Neural progenitor cell (in vitro differentiated cells): Measurements from ENCODE around the gene TOMM40L. TPM values are rescaled to one million over a fixed set of nuclear protein-coding genes. Genes with fewer than 3 reads are reported as not detected.

Experiments
- DNase-seq: peaks from one replicate; pipeline ENCODE4 v3.0.0-alpha.2; 2016; ENCODE audit warnings: low spot score
- H2AFZ ChIP-seq: fragments of 200-600 bp; sonication (generic); replicated peaks from 2 replicates; pipeline ENCODE4 v1.6.1; 2016; ENCODE audit warnings: antibody characterized with exemption
- H3F3A ChIP-seq: fragments of 200-600 bp; sonication (generic); 2 replicates; pipeline ENCODE4 v1.6.1; 2016; ENCODE audit warnings: antibody characterized with exemption, low read depth
- H3K27ac ChIP-seq: fragments of 200-600 bp; sonication (generic); 2 replicates; pipeline ENCODE4 v1.5.1; 2016; ENCODE audit warnings: mild to moderate bottlenecking
- H3K27me3 ChIP-seq: fragments of 200-600 bp; sonication (generic); 2 replicates; pipeline ENCODE4 v1.6.1; 2016; ENCODE audit warnings: mild to moderate bottlenecking, moderate library complexity
- H3K36me3 ChIP-seq: fragments of 200-600 bp; sonication (generic); 2 replicates; pipeline ENCODE4 v1.5.1; 2016
- H3K4me1 ChIP-seq: fragments of 200-600 bp; sonication (generic); 2 replicates; pipeline ENCODE4 v1.6.1; 2016; ENCODE audit warnings: mixed run types
- H3K4me2 ChIP-seq: fragments of 200-600 bp; sonication (generic); 2 replicates; pipeline ENCODE4 v1.6.1; 2016
- H3K4me3 ChIP-seq: fragments of 200-600 bp; sonication (generic); 2 replicates; pipeline ENCODE4 v1.5.1; 2016
- H3K79me2 ChIP-seq: fragments of 200-600 bp; sonication (generic); 2 replicates; pipeline ENCODE4 v1.6.1; 2016; ENCODE audit warnings: low read depth
- H3K9ac ChIP-seq: fragments of 200-600 bp; sonication (generic); 2 replicates; pipeline ENCODE4 v1.6.1; 2016
- H3K9me3 ChIP-seq: fragments of 200-600 bp; sonication (generic); 2 replicates; pipeline ENCODE4 v1.5.1; 2016; ENCODE audit warnings: low read depth
- H4K20me1 ChIP-seq: fragments of 200-600 bp; sonication (generic); 2 replicates; pipeline ENCODE4 v1.6.1; 2016; ENCODE audit warnings: low read depth
- H3K27ac Mint-ChIP-seq: 3 replicates; pipeline ENCODE4 v1.8.0; 2021; ENCODE audit warnings: mixed read lengths
- H3K27me3 Mint-ChIP-seq: 2 replicates; pipeline ENCODE4 v1.8.0; 2022; ENCODE audit warnings: low read depth, mild to moderate bottlenecking, inconsistent platforms, moderate library complexity, mixed read lengths; ENCODE audit not compliant: insufficient read depth
- H3K36me3 Mint-ChIP-seq: 3 replicates; pipeline ENCODE4 v1.8.0; 2021; ENCODE audit warnings: mixed read lengths
- H3K4me1 Mint-ChIP-seq: 3 replicates; pipeline ENCODE4 v1.8.0; 2021; ENCODE audit warnings: mixed read lengths
- H3K4me3 Mint-ChIP-seq: 3 replicates; pipeline ENCODE4 v1.8.0; 2021; ENCODE audit warnings: mild to moderate bottlenecking, moderate library complexity, mixed read lengths
- H3K9me3 Mint-ChIP-seq: 3 replicates; pipeline ENCODE4 v1.8.0; 2020; ENCODE audit warnings: mixed read lengths
- CTCF ChIP-seq: fragments of 200-600 bp; sonication (generic); IDR thresholded peaks from 2 replicates; pipeline ENCODE4 v1.5.1; 2017; ENCODE audit warnings: antibody characterized with exemption, mild to moderate bottlenecking
- EZH2 ChIP-seq: fragments of 200-600 bp; sonication (generic); IDR thresholded peaks from 2 replicates; pipeline ENCODE4 v1.6.1; 2017; ENCODE audit warnings: antibody characterized with exemption, mild to moderate bottlenecking, moderate library complexity
- EZH2phosphoT487 ChIP-seq: fragments of 200-600 bp; sonication (generic); IDR thresholded peaks from 2 replicates; pipeline ENCODE4 v1.6.1; 2017; ENCODE audit warnings: antibody characterized with exemption
- total RNA-seq: library from RNA; depleted of rRNA; stranded (reverse); fragments of >200 nt; gene quantifications from 2 replicates; pipeline ENCODE4 v1.2.3, GENCODE V29; 2015; ENCODE audit warnings: low replicate concordance

TOMM40L gene
- total RNA-seq, 1 donor from 2014 or later: 7.2 TPM

GRCh38 chr1:161229896-161230295, 4.0 kb downstream of the TOMM40L start:
- Mint-ChIP-seq H3K4me3 (no peak overlapping the region), H3K9me3 (no peaks in the 10 kb centered on the region), H3K27me3 (peaks cover 2% of the 10 kb centered on the region), H3K27ac (no peak overlapping the region), H3K4me1 (peaks cover 21% of the 10 kb centered on the region), H3K36me3 (no peaks in the 10 kb centered on the region)
- no peak overlapping the region for H3K9ac ChIP-seq
- H3F3A ChIP-seq: peaks cover 12% of the 10 kb centered on the region
- H3K4me2 ChIP-seq: no peak overlapping the region
- no peaks in the 10 kb centered on the region for H4K20me1 ChIP-seq
- no peaks in the 10 kb centered on the region for H3K79me2 ChIP-seq
- H3K36me3 ChIP-seq: no peaks in the 10 kb centered on the region
- H3K4me3 ChIP-seq: no peak overlapping the region
- H2AFZ ChIP-seq: no peak overlapping the region
- TF ChIP-seq CTCF (peak; percentile 30), EZH2phosphoT487 (no peak), EZH2 (no peak)
- no peaks in the 10 kb centered on the region for H3K9me3 ChIP-seq
- H3K4me1 ChIP-seq: peaks cover 9% of the 10 kb centered on the region
- no peak overlapping the region for H3K27ac ChIP-seq
- H3K27me3 ChIP-seq: no peaks in the 10 kb centered on the region
- peak; percentile 39 for DNase-seq

GRCh38 chr1:161230762-161231161, 4.9 kb downstream of the TOMM40L start:
- H3K27me3 Mint-ChIP-seq: peaks cover 2% of the 10 kb centered on the region
- H3K9me3 Mint-ChIP-seq: no peaks in the 10 kb centered on the region
- H3K4me3 Mint-ChIP-seq: no peak overlapping the region
- Histone ChIP-seq H3K4me1 (peaks cover 9% of the 10 kb centered on the region), H3K36me3 (no peaks in the 10 kb centered on the region), H3K27ac (no peak overlapping the region), H4K20me1 (no peaks in the 10 kb centered on the region), H3K4me2 (no peak overlapping the region), H3F3A (peaks cover 6% of the 10 kb centered on the region), H3K27me3 (no peaks in the 10 kb centered on the region), H2AFZ (no peak overlapping the region), H3K4me3 (no peak overlapping the region), H3K9me3 (no peaks in the 10 kb centered on the region), H3K79me2 (no peaks in the 10 kb centered on the region), H3K9ac (no peak overlapping the region)
- H3K36me3 Mint-ChIP-seq: no peaks in the 10 kb centered on the region
- no peak overlapping the region for H3K27ac Mint-ChIP-seq
- DNase-seq: no peak
- TF ChIP-seq CTCF: no peak
- TF ChIP-seq EZH2phosphoT487: no peak
- no peak for TF ChIP-seq EZH2
- H3K4me1 Mint-ChIP-seq: peaks cover 15% of the 10 kb centered on the region

- Mint-ChIP-seq H3K36me3 (no peaks in the 10 kb centered on the region), H3K4me1 (no peaks in the 10 kb centered on the region), H3K27me3 (peaks cover 7% of the 10 kb centered on the region), H3K27ac (no peak overlapping the region), H3K9me3 (no peaks in the 10 kb centered on the region), H3K4me3 (no peak overlapping the region)
- no peak for DNase-seq
- Histone ChIP-seq H3K27me3 (no peaks in the 10 kb centered on the region), H3K79me2 (no peaks in the 10 kb centered on the region), H3K4me1 (no peaks in the 10 kb centered on the region), H3K4me2 (no peak overlapping the region), H3K27ac (no peak overlapping the region), H4K20me1 (no peaks in the 10 kb centered on the region), H3K9ac (no peak overlapping the region), H2AFZ (no peak overlapping the region), H3F3A (no peaks in the 10 kb centered on the region), H3K4me3 (no peak overlapping the region), H3K36me3 (no peaks in the 10 kb centered on the region), H3K9me3 (no peaks in the 10 kb centered on the region)
- TF ChIP-seq EZH2 (no peak), EZH2phosphoT487 (no peak)
These were observed 7.2 kb downstream of the TOMM40L start for GRCh38 chr1:161233102-161233501.

- TF ChIP-seq EZH2 (no peak), EZH2phosphoT487 (no peak), CTCF (no peak)
- no peaks in the 10 kb centered on the region for H3F3A ChIP-seq
- H3K36me3 Mint-ChIP-seq: no peaks in the 10 kb centered on the region
- H3K4me1 Mint-ChIP-seq: no peaks in the 10 kb centered on the region
- H3K27ac ChIP-seq: no peak overlapping the region
- H4K20me1 ChIP-seq: no peaks in the 10 kb centered on the region
- H3K27ac Mint-ChIP-seq: no peak overlapping the region
- H3K4me1 ChIP-seq: no peaks in the 10 kb centered on the region
- no peaks in the 10 kb centered on the region for H3K27me3 ChIP-seq
- no peak overlapping the region for H3K4me3 ChIP-seq
- no peak for DNase-seq
- H3K4me3 Mint-ChIP-seq: no peak overlapping the region
- H3K4me2 ChIP-seq: no peak overlapping the region
- no peaks in the 10 kb centered on the region for H3K36me3 ChIP-seq
- no peaks in the 10 kb centered on the region for H3K79me2 ChIP-seq
- no peaks in the 10 kb centered on the region for H3K9me3 ChIP-seq
- no peak overlapping the region for H3K9ac ChIP-seq
- H3K9me3 Mint-ChIP-seq: no peaks in the 10 kb centered on the region
- H2AFZ ChIP-seq: no peak overlapping the region
- H3K27me3 Mint-ChIP-seq: peaks cover 6% of the 10 kb centered on the region
These were observed 10.3 kb downstream of the TOMM40L start for GRCh38 chr1:161235957-161236775.
